ENCODE data around the gene MEGF10. TPM values are rescaled to one million over a fixed set of nuclear protein-coding genes. Genes with fewer than 3 reads are reported as not detected.

The MEGF10 gene
- total and polyA plus RNA-seq, 7 donors, result 0.68 to 23.6 (median 2.2) TPM

DNA sequence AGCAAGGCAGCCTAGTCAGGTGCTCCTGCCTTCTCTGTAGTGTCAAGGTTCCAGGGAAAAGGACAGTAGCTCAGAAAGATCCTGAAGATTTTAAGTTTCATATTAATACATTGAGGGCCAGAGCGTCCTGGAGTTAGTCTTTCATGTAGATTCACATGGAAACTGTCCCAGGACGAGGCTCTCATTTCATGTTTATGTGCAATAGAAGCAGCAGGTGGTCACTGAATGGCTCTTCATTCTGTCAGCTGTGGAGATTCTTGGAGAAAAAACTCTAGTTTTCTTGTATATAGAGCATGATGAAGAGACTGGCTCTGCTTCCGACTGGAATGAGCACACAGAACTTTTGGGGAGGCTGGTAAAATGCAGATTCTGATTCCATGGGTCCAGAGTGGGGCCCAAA is 54.3 kb downstream of the MEGF10 start:
- ATAC-seq (no peak), DNase-seq (no peak)
- TF ChIP-seq, protein P1, sequence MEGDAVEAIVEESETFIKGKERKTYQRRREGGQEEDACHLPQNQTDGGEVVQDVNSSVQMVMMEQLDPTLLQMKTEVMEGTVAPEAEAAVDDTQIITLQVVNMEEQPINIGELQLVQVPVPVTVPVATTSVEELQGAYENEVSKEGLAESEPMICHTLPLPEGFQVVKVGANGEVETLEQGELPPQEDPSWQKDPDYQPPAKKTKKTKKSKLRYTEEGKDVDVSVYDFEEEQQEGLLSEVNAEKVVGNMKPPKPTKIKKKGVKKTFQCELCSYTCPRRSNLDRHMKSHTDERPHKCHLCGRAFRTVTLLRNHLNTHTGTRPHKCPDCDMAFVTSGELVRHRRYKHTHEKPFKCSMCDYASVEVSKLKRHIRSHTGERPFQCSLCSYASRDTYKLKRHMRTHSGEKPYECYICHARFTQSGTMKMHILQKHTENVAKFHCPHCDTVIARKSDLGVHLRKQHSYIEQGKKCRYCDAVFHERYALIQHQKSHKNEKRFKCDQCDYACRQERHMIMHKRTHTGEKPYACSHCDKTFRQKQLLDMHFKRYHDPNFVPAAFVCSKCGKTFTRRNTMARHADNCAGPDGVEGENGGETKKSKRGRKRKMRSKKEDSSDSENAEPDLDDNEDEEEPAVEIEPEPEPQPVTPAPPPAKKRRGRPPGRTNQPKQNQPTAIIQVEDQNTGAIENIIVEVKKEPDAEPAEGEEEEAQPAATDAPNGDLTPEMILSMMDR (IDR thresholded peaks at IDR 0.05), result no peak
- Histone ChIP-seq H3K36me3 (ENCODE audit: insufficient read depth in 1 of 2, low read depth in 1 of 2) (no peaks in the 10 kb centered on the region), H3K4me3 (no peak overlapping the region), H3K4me1 (no peaks in the 10 kb centered on the region), H3K27me3 (ENCODE audit: insufficient read depth in 3 of 3, low read length in 2 of 3) (no peaks in the 10 kb centered on the region), H3K9me3 (no peaks in the 10 kb centered on the region), H3K27ac (no peak overlapping the region)
- WGBS, 3 donors, result 41 to 66% (median 55%) methylated on average over 3 of the region's 3 CpGs
- intact Hi-C loops (cut with DNase I), result no loop called here

DNA sequence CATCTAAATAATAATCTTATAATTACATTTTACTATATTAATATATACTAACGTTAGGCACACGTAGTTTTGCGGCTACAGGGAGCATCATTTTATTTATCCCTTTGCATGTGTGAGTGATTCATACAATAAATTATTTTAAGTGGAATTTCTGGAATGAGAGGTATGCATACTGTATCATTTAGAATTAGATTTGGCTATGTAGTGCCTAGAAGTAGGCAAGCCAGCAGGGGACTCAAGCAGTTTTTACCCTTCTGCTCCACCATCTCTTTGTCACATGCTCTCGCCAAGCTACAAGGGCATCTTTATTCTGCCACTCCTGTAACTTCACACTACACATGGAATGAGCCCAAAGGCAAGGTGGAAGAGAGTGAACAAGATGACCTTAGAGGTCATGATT is 60.8 kb downstream of the MEGF10 start:
- Histone ChIP-seq H3K9me3 (no peaks in the 10 kb centered on the region), H3K4me3 (no peak overlapping the region), H3K27me3 (ENCODE audit: insufficient read depth in 3 of 3, low read length in 2 of 3) (no peaks in the 10 kb centered on the region), H3K27ac (no peak overlapping the region), H3K36me3 (ENCODE audit: insufficient read depth in 1 of 2, low read depth in 1 of 2) (no peaks in the 10 kb centered on the region), H3K4me1 (no peaks in the 10 kb centered on the region)
- ATAC-seq (no peak), DNase-seq (no peak)
- TF ChIP-seq, protein P1 (IDR thresholded peaks at IDR 0.05), result no peak
- WGBS, 3 donors, result 64 to 78% (median 65%) methylated on average over 4 of the region's 4 CpGs
- intact Hi-C loops (cut with DNase I), result no loop called here

DNA sequence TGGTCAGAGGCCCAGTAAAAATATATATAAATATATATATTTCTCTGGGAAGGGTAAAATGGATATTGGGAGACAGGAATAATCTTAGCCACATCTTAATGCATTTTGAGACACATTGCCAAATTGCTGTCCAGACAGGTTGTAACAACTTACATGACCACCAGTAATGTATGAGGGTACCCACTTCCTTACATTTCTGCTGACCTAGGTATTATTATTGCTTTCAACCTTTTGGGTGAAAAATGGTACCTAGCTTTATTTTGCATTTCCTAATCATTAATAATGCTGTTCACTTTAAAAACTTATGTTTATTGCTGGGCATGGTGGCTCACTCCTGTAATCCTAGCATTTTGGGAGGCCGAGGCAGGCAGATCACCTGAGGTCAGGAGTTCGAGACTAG is 61.5 kb downstream of the MEGF10 start:
- TF ChIP-seq, protein P1 (IDR thresholded peaks at IDR 0.05), result no peak
- WGBS, 3 donors, result 95 to 100% (median 97%) methylated on average over 2 of the region's 2 CpGs

DNA sequence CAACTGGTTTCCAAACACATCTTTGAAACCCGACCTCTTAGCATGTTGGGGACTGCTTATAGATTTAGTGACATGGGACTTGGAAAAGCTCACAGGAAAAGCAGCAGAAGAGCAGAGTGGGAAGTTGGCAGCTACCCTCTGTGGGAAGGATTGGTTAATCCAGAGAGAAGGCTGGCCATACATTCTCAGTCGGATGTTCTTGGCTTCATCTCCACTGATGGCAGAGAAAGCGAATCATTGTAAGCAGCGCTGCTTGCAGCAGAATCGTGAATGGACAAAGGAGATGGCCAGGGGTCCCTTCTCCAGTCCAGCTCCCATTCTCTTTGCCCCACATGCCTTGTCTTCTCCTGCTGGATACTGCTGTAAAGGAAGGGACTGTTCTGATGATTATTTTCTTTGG is 62.7 kb downstream of the MEGF10 start:
- Histone ChIP-seq H3K36me3 (ENCODE audit: insufficient read depth in 1 of 2, low read depth in 1 of 2) (no peaks in the 10 kb centered on the region), H3K27ac (no peak overlapping the region), H3K4me1 (no peaks in the 10 kb centered on the region), H3K27me3 (ENCODE audit: insufficient read depth in 3 of 3, low read length in 2 of 3) (no peaks in the 10 kb centered on the region), H3K9me3 (no peaks in the 10 kb centered on the region), H3K4me3 (no peak overlapping the region)
- TF ChIP-seq, protein P1 (IDR thresholded peaks at IDR 0.05), result no peak
- intact Hi-C loops (cut with DNase I), result no loop called here
- ATAC-seq, result no peak
- no peak for DNase-seq
- WGBS, 3 donors, result 55 to 64% (median 59%) methylated on average over 5 of the region's 5 CpGs

More for the DNA sequence above, 61.5 kb downstream of the MEGF10 start:
- no peak for DNase-seq
- intact Hi-C loops (cut with DNase I), result no loop called here
- ATAC-seq, result no peak
- Histone ChIP-seq H3K27me3 (ENCODE audit: insufficient read depth in 3 of 3, low read length in 2 of 3) (no peaks in the 10 kb centered on the region), H3K27ac (no peak overlapping the region), H3K36me3 (ENCODE audit: insufficient read depth in 1 of 2, low read depth in 1 of 2) (no peaks in the 10 kb centered on the region), H3K9me3 (no peaks in the 10 kb centered on the region), H3K4me1 (no peaks in the 10 kb centered on the region), H3K4me3 (no peak overlapping the region)

DNA sequence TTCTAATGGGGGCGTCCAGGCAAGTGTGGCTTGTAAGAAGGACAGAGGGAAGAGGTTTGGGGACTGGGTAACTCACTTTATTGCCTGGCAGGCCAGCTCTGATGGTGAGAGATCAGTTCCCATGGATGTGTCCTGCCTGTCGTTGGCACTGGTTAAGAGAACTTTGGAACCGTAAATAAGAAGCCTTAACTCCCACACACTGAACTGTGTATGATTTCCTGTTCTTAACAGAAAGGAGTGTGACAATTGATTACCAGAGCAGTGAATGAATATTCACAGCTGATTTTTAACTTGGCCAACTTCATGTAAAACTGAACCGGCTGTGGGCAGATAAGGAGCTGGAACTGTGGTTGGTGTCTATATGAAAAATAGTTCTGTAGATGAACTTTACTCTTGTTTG is 63.2 kb downstream of the MEGF10 start:
- Histone ChIP-seq H3K4me3 (no peak overlapping the region), H3K36me3 (ENCODE audit: insufficient read depth in 1 of 2, low read depth in 1 of 2) (no peaks in the 10 kb centered on the region), H3K27me3 (ENCODE audit: insufficient read depth in 3 of 3, low read length in 2 of 3) (no peaks in the 10 kb centered on the region), H3K4me1 (no peaks in the 10 kb centered on the region), H3K27ac (no peak overlapping the region), H3K9me3 (no peaks in the 10 kb centered on the region)
- ATAC-seq (no peak), DNase-seq (no peak)
- intact Hi-C loops (cut with DNase I), result no loop called here
- TF ChIP-seq, protein P1 (IDR thresholded peaks at IDR 0.05), result no peak
- 34 to 57% (median 41%) methylated on average over 4 of the region's 4 CpGs for WGBS, 3 donors

Measured in psoas muscle (tissue), 8 donors.